Measurements from ENCODE around the gene ACAA1.

DNA sequence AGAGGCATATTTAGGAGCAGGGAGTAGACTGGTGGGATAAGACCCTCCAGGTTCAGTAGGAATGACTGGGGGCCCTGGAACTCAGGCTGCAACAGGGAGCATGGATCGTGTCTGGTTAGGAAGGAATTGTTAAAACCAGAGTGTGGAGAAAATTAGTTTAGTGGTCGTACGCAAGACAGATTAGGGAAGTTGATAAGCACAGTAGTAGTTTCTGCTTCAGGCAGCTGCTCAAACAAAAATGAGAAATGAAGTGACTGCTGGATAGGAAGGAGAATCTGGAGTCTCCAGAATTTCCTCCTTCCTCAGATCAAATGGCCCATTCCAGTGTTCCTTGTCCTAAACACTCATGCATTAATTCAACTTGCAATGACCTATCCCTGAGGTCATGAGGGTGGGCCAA lies 12.8 kb upstream of the ACAA1 start:
- TF ChIP-seq POLR2A (IDR thresholded peaks at IDR 0.05) (no peak), CTCF (IDR thresholded peaks at IDR 0.05) (no peak)

Measured in uterus (tissue), 2 donors.